Activated naive CD8-positive, alpha-beta T cell (primary cell): Measurements from ENCODE around the gene MDP1.
A peak's percentile ranks its signal among the peaks of the same experiment; 100 is the strongest.

Experiments used
- H3K27ac Mint-ChIP-seq: one replicate; pipeline ENCODE4 v1.8.0; 2021; ENCODE audit warnings: mixed read lengths
- H3K27me3 Mint-ChIP-seq: one replicate; pipeline ENCODE4 v1.8.0; 2021; ENCODE audit warnings: mixed read lengths
- H3K36me3 Mint-ChIP-seq: one replicate; pipeline ENCODE4 v1.8.0; 2021; ENCODE audit warnings: mixed read lengths
- H3K4me1 Mint-ChIP-seq: one replicate; pipeline ENCODE4 v1.8.0; 2021; ENCODE audit warnings: low read depth, mixed read lengths
- H3K4me3 Mint-ChIP-seq: one replicate; pipeline ENCODE4 v1.8.0; 2021; ENCODE audit warnings: mild to moderate bottlenecking, mixed read lengths
- H3K9me3 Mint-ChIP-seq: one replicate; pipeline ENCODE4 v1.8.0; 2021; ENCODE audit warnings: low read depth, mixed read lengths

Gene MDP1

GRCh38 chr14:24238527-24239037, 22.7 kb upstream of the MDP1 start:
- Mint-ChIP-seq H3K36me3 (peaks cover 6% of the 10 kb centered on the region), H3K9me3 (no peaks in the 10 kb centered on the region), H3K27me3 (no peaks in the 10 kb centered on the region), H3K27ac (peak overlapping the region; percentile 81), H3K4me3 (peak overlapping the region; percentile 97), H3K4me1 (peaks cover 78% of the 10 kb centered on the region)

- Mint-ChIP-seq H3K4me3 (peak overlapping the region; percentile 3), H3K27ac (peak overlapping the region; percentile 81), H3K27me3 (no peaks in the 10 kb centered on the region), H3K4me1 (peaks cover 77% of the 10 kb centered on the region), H3K9me3 (no peaks in the 10 kb centered on the region), H3K36me3 (peaks cover 6% of the 10 kb centered on the region)
Observed at GRCh38 chr14:24238123-24238522, 22.3 kb upstream of the MDP1 start.

- peak overlapping the region; percentile 81 for H3K27ac Mint-ChIP-seq
- no peak overlapping the region for H3K4me3 Mint-ChIP-seq
- no peaks in the 10 kb centered on the region for H3K27me3 Mint-ChIP-seq
- H3K36me3 Mint-ChIP-seq: peaks cover 6% of the 10 kb centered on the region
- peaks cover 72% of the 10 kb centered on the region for H3K4me1 Mint-ChIP-seq
- H3K9me3 Mint-ChIP-seq: no peaks in the 10 kb centered on the region
Observed at GRCh38 chr14:24237463-24237955, 21.6 kb upstream of the MDP1 start.

GRCh38 chr14:24236689-24237462, 21.0 kb upstream of the MDP1 start:
- H3K4me3 Mint-ChIP-seq: no peak overlapping the region
- no peaks in the 10 kb centered on the region for H3K9me3 Mint-ChIP-seq
- no peaks in the 10 kb centered on the region for H3K27me3 Mint-ChIP-seq
- peaks cover 72% of the 10 kb centered on the region for H3K4me1 Mint-ChIP-seq
- peaks cover 6% of the 10 kb centered on the region for H3K36me3 Mint-ChIP-seq
- H3K27ac Mint-ChIP-seq: peak overlapping the region; percentile 76

- no peaks in the 10 kb centered on the region for H3K27me3 Mint-ChIP-seq
- H3K36me3 Mint-ChIP-seq: peaks cover 6% of the 10 kb centered on the region
- no peaks in the 10 kb centered on the region for H3K9me3 Mint-ChIP-seq
- H3K27ac Mint-ChIP-seq: peak overlapping the region; percentile 30
- peaks cover 72% of the 10 kb centered on the region for H3K4me1 Mint-ChIP-seq
- no peak overlapping the region for H3K4me3 Mint-ChIP-seq
Observed at GRCh38 chr14:24235804-24236688, 20.2 kb upstream of the MDP1 start.

- Mint-ChIP-seq H3K27me3 (no peaks in the 10 kb centered on the region), H3K4me3 (peak overlapping the region; percentile 99), H3K9me3 (no peaks in the 10 kb centered on the region), H3K36me3 (peaks cover 6% of the 10 kb centered on the region), H3K27ac (peak overlapping the region; percentile 96), H3K4me1 (peaks cover 58% of the 10 kb centered on the region)
Observed at GRCh38 chr14:24234095-24235005, 18.5 kb upstream of the MDP1 start.

GRCh38 chr14:24233538-24233866, 17.6 kb upstream of the MDP1 start:
- Mint-ChIP-seq H3K4me3 (peak overlapping the region; percentile 99), H3K9me3 (no peaks in the 10 kb centered on the region), H3K36me3 (peaks cover 6% of the 10 kb centered on the region), H3K27me3 (no peaks in the 10 kb centered on the region), H3K27ac (peak overlapping the region; percentile 96), H3K4me1 (peaks cover 52% of the 10 kb centered on the region)

- H3K27me3 Mint-ChIP-seq: no peaks in the 10 kb centered on the region
- peaks cover 46% of the 10 kb centered on the region for H3K4me1 Mint-ChIP-seq
- H3K9me3 Mint-ChIP-seq: no peaks in the 10 kb centered on the region
- peaks cover 6% of the 10 kb centered on the region for H3K36me3 Mint-ChIP-seq
- H3K4me3 Mint-ChIP-seq: peak within 1 kb of the TSS; percentile 99
- peak within 1 kb of the TSS; percentile 96 for H3K27ac Mint-ChIP-seq
Observed at GRCh38 chr14:24232645-24233537, 17.0 kb upstream of the MDP1 start, which contains the start of gene GMPR2. GMPR2 (plus strand) TSS chr14:24232929; CDS start chr14:24233254, 325 bp downstream.

- Mint-ChIP-seq H3K27me3 (no peaks in the 10 kb centered on the region), H3K9me3 (no peaks in the 10 kb centered on the region), H3K27ac (peak within 1 kb of the TSS; percentile 96), H3K4me1 (peaks cover 43% of the 10 kb centered on the region), H3K36me3 (peaks cover 6% of the 10 kb centered on the region), H3K4me3 (peak within 1 kb of the TSS; percentile 99)
Observed at GRCh38 chr14:24232121-24232644, 16.3 kb upstream of the MDP1 start, which contains the start of gene NEDD8. NEDD8 (minus strand) TSS chr14:24232367; CDS start chr14:24232267, 100 bp downstream.

GRCh38 chr14:24231263-24232120, 15.6 kb upstream of the MDP1 start:
- peak overlapping the region; percentile 96 for H3K27ac Mint-ChIP-seq
- no peaks in the 10 kb centered on the region for H3K9me3 Mint-ChIP-seq
- H3K4me1 Mint-ChIP-seq: peaks cover 45% of the 10 kb centered on the region
- H3K36me3 Mint-ChIP-seq: peaks cover 6% of the 10 kb centered on the region
- no peaks in the 10 kb centered on the region for H3K27me3 Mint-ChIP-seq
- peak overlapping the region; percentile 99 for H3K4me3 Mint-ChIP-seq

- no peaks in the 10 kb centered on the region for H3K27me3 Mint-ChIP-seq
- no peaks in the 10 kb centered on the region for H3K9me3 Mint-ChIP-seq
- H3K4me1 Mint-ChIP-seq: peaks cover 32% of the 10 kb centered on the region
- H3K27ac Mint-ChIP-seq: no peak overlapping the region
- peaks cover 2% of the 10 kb centered on the region for H3K36me3 Mint-ChIP-seq
- H3K4me3 Mint-ChIP-seq: peak overlapping the region; percentile 17
Observed at GRCh38 chr14:24228902-24229301, 13.0 kb upstream of the MDP1 start.

GRCh38 chr14:24226473-24226872, 10.6 kb upstream of the MDP1 start:
- no peak overlapping the region for H3K27ac Mint-ChIP-seq
- H3K27me3 Mint-ChIP-seq: no peaks in the 10 kb centered on the region
- H3K36me3 Mint-ChIP-seq: no peaks in the 10 kb centered on the region
- peaks cover 25% of the 10 kb centered on the region for H3K4me1 Mint-ChIP-seq
- no peak overlapping the region for H3K4me3 Mint-ChIP-seq
- no peaks in the 10 kb centered on the region for H3K9me3 Mint-ChIP-seq
